ENCODE measurements around the gene KHDC1.
A peak's percentile ranks its signal among the peaks of the same experiment; 100 is the strongest.

- peak; percentile 10 to 38 for TF ChIP-seq CTCF (conservative IDR thresholded peaks at IDR 0.05 in 1 of 2, IDR thresholded peaks at IDR 0.05 in 1 of 2; ENCODE audit: low read depth in 1 of 2, low read length in 2 of 2)
- no peak for TF ChIP-seq EZH2 (IDR thresholded peaks at IDR 0.05; ENCODE audit: low read length, missing control alignments)
Observed at GRCh38 chr6:73308712-73309534, 45.9 kb upstream of the KHDC1 start.

Data from fibroblast of lung (primary cell).